HAP-1 (cell line): ENCODE results near the gene ADGRE1.
"Not testable (repeated sequence)": the region's sequence is repeated elsewhere in the genome, so short reads cannot be mapped to it uniquely, and the experiment has no call there.

Experiments
- DNase-seq, 2 experiments: peaks; one replicate each; pipeline ENCODE4 v3.0.0-alpha.2; 2016 to 2020; ENCODE audit warnings: low spot score in 2 of 2
- H3K27me3 ChIP-seq: fragments of 250-450 bp; sonication (Bioruptor Pico); 2 replicates; pipeline ENCODE4 v1.5.1; 2020; ENCODE audit warnings: low read depth, mild to moderate bottlenecking, moderate library complexity
- H3K36me3 ChIP-seq: fragments of 250-450 bp; sonication (Bioruptor Pico); replicated peaks from 2 replicates; pipeline ENCODE4 v1.5.1; 2020; ENCODE audit warnings: mild to moderate bottlenecking
- H3K4me1 ChIP-seq: fragments of 250-450 bp; sonication (Bioruptor Pico); 2 replicates; pipeline ENCODE4 v1.5.1; 2020; ENCODE audit warnings: mild to moderate bottlenecking
- H3K4me3 ChIP-seq: fragments of 250-450 bp; sonication (Bioruptor Pico); 2 replicates; pipeline ENCODE4 v1.5.1; 2020; ENCODE audit warnings: mild to moderate bottlenecking, moderate library complexity
- H3K9me3 ChIP-seq: fragments of 250-450 bp; sonication (Bioruptor Pico); 2 replicates; pipeline ENCODE4 v1.5.1; 2020; ENCODE audit warnings: mild to moderate bottlenecking, moderate library complexity
- in situ Hi-C: fragments of 300-500 bp; cut with MboI; formaldehyde crosslinking; loops from 3 replicates; pipeline ENCODE4 v1.14.3; 2020; ENCODE audit warnings: low sequenced_read_pairs, inconsistent platforms, mixed read lengths

Gene ADGRE1

GRCh38 chr19:6864325-6864940 lies 22.9 kb upstream of the ADGRE1 start:
- DNase-seq = no peak
- H3K36me3 ChIP-seq = no peaks in the 10 kb centered on the region
- in situ Hi-C loops = loop anchor here (25.0 kb wide), 1 partner anchor 352 kb away; the partner anchor contains the start of gene TUBB4A
- peaks cover 5% of the 10 kb centered on the region for H3K27me3 ChIP-seq
- no peaks in the 10 kb centered on the region for H3K9me3 ChIP-seq
- no peak overlapping the region for H3K4me3 ChIP-seq
- H3K4me1 ChIP-seq = no peaks in the 10 kb centered on the region

GRCh38 chr19:6865849-6866248 lies 21.5 kb upstream of the ADGRE1 start:
- H3K9me3 ChIP-seq = no peaks in the 10 kb centered on the region
- no peaks in the 10 kb centered on the region for H3K36me3 ChIP-seq
- no peak overlapping the region for H3K4me3 ChIP-seq
- H3K27me3 ChIP-seq = peaks cover 5% of the 10 kb centered on the region
- in situ Hi-C loops = loop anchor here (25.0 kb wide), 1 partner anchor 354 kb away; the partner anchor contains the start of gene TUBB4A
- H3K4me1 ChIP-seq = no peaks in the 10 kb centered on the region
- DNase-seq = no peak

- in situ Hi-C loops = loop anchor here (25.0 kb wide), 1 partner anchor 354 kb away; the partner anchor contains the start of gene TUBB4A
- DNase-seq = no peak
- H3K27me3 ChIP-seq = peaks cover 5% of the 10 kb centered on the region
- H3K4me3 ChIP-seq = no peak overlapping the region
- no peaks in the 10 kb centered on the region for H3K36me3 ChIP-seq
- H3K4me1 ChIP-seq = no peaks in the 10 kb centered on the region
- H3K9me3 ChIP-seq = no peaks in the 10 kb centered on the region
These were observed 20.6 kb upstream of the ADGRE1 start for GRCh38 chr19:6866741-6867151.

GRCh38 chr19:6868351-6868750 lies 19.0 kb upstream of the ADGRE1 start:
- no peaks in the 10 kb centered on the region for H3K9me3 ChIP-seq
- peaks cover 5% of the 10 kb centered on the region for H3K27me3 ChIP-seq
- H3K36me3 ChIP-seq = no peaks in the 10 kb centered on the region
- in situ Hi-C loops = loop anchor here (25.0 kb wide), 1 partner anchor 356 kb away; the partner anchor contains the start of gene TUBB4A
- DNase-seq = no peak
- H3K4me1 ChIP-seq = no peaks in the 10 kb centered on the region
- no peak overlapping the region for H3K4me3 ChIP-seq

GRCh38 chr19:6869151-6869882 lies 18.1 kb upstream of the ADGRE1 start:
- in situ Hi-C loops = loop anchor here (25.0 kb wide), 1 partner anchor 357 kb away; the partner anchor contains the start of gene TUBB4A
- H3K4me1 ChIP-seq, H3K9me3 ChIP-seq, H3K27me3 ChIP-seq, DNase-seq, H3K4me3 ChIP-seq, H3K36me3 ChIP-seq: not testable (repeated sequence)

GRCh38 chr19:6873708-6874431 lies 13.5 kb upstream of the ADGRE1 start:
- H3K4me1 ChIP-seq = no peaks in the 10 kb centered on the region
- no peaks in the 10 kb centered on the region for H3K9me3 ChIP-seq
- in situ Hi-C loops = loop anchor here (25.0 kb wide), 1 partner anchor 362 kb away; the partner anchor contains the start of gene TUBB4A
- H3K27me3 ChIP-seq = no peaks in the 10 kb centered on the region
- no peak overlapping the region for H3K4me3 ChIP-seq
- no peak for DNase-seq
- no peaks in the 10 kb centered on the region for H3K36me3 ChIP-seq

GRCh38 chr19:6875218-6875617 lies 12.2 kb upstream of the ADGRE1 start:
- no peaks in the 10 kb centered on the region for H3K9me3 ChIP-seq
- H3K36me3 ChIP-seq = no peaks in the 10 kb centered on the region
- in situ Hi-C loops = no loop called here
- DNase-seq = no peak
- no peaks in the 10 kb centered on the region; the same call in 1 of the 2 replicates for H3K27me3 ChIP-seq
- no peak overlapping the region for H3K4me3 ChIP-seq
- H3K4me1 ChIP-seq = no peaks in the 10 kb centered on the region

- H3K27me3 ChIP-seq = no peaks in the 10 kb centered on the region; the same call in 1 of the 2 replicates
These were observed 10.6 kb upstream of the ADGRE1 start for GRCh38 chr19:6876748-6877147.

GRCh38 chr19:6877766-6878165 lies 9.6 kb upstream of the ADGRE1 start:
- no peaks in the 10 kb centered on the region for H3K9me3 ChIP-seq
- no peaks in the 10 kb centered on the region; the same call in 1 of the 2 replicates for H3K27me3 ChIP-seq

More at GRCh38 chr19:6876748-6877147, 10.6 kb upstream of the ADGRE1 start:
- Histone ChIP-seq H3K4me3 (no peak overlapping the region), H3K4me1 (no peaks in the 10 kb centered on the region), H3K36me3 (no peaks in the 10 kb centered on the region), H3K9me3 (no peaks in the 10 kb centered on the region)
- in situ Hi-C loops = no loop called here
- DNase-seq = no peak

GRCh38 chr19:6886277-6886897 lies 992 bp upstream of the ADGRE1 start:
- DNase-seq = no peak
- Histone ChIP-seq H3K4me3 (no peak overlapping the region), H3K36me3 (no peaks in the 10 kb centered on the region), H3K4me1 (no peaks in the 10 kb centered on the region), H3K9me3 (no peaks in the 10 kb centered on the region), H3K27me3 (peaks cover 2% of the 10 kb centered on the region; the same call in 1 of the 2 replicates)
- in situ Hi-C loops = no loop called here

More at GRCh38 chr19:6877766-6878165, 9.6 kb upstream of the ADGRE1 start:
- no peaks in the 10 kb centered on the region for H3K36me3 ChIP-seq
- in situ Hi-C loops = no loop called here
- H3K4me3 ChIP-seq = no peak overlapping the region
- DNase-seq = no peak
- no peaks in the 10 kb centered on the region for H3K4me1 ChIP-seq

GRCh38 chr19:6888967-6889366 lies 1.6 kb downstream of the ADGRE1 start:
- H3K27me3 ChIP-seq = peaks cover 2% of the 10 kb centered on the region; the same call in 1 of the 2 replicates
- in situ Hi-C loops = no loop called here
- H3K4me3 ChIP-seq = no peak overlapping the region

GRCh38 chr19:6890401-6890913 lies 3.1 kb downstream of the ADGRE1 start:
- H3K9me3 ChIP-seq = no peaks in the 10 kb centered on the region
- in situ Hi-C loops = no loop called here
- DNase-seq = no peak
- H3K36me3 ChIP-seq = no peaks in the 10 kb centered on the region
- H3K4me1 ChIP-seq = no peaks in the 10 kb centered on the region
- H3K4me3 ChIP-seq = no peak overlapping the region
- H3K27me3 ChIP-seq = no peaks in the 10 kb centered on the region

More at GRCh38 chr19:6888967-6889366, 1.6 kb downstream of the ADGRE1 start:
- H3K9me3 ChIP-seq = no peaks in the 10 kb centered on the region
- DNase-seq = no peak
- H3K36me3 ChIP-seq = no peaks in the 10 kb centered on the region
- no peaks in the 10 kb centered on the region for H3K4me1 ChIP-seq

- no peaks in the 10 kb centered on the region for H3K9me3 ChIP-seq
- in situ Hi-C loops = no loop called here
These were observed 3.6 kb downstream of the ADGRE1 start for GRCh38 chr19:6890938-6891337.

More at GRCh38 chr19:6890938-6891337, 3.6 kb downstream of the ADGRE1 start:
- H3K36me3 ChIP-seq = no peaks in the 10 kb centered on the region
- DNase-seq = no peak
- no peaks in the 10 kb centered on the region for H3K4me1 ChIP-seq
- no peak overlapping the region for H3K4me3 ChIP-seq
- H3K27me3 ChIP-seq = no peaks in the 10 kb centered on the region
